ENCODE measurements around the gene SLC5A9.

DNA sequence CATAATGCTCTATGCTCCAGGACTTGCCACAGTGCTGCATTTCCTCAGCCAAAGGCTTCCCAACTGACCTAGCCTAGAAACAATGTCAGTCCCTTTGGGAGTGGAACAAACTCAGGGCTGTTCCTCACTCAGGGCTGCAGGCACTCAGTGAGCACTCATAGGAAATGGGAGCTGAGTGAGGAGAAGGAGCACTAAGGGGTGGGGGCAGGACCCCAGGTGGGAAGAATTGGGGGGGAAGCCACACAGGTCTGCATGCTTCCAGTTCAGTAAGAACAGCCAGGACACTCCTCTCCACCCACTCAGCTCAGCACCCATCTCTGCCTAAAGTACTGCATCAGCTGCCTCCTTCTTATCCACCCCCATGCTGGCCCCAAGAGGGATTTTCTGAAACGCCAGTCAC is 7.3 kb upstream of the SLC5A9 start:
- TF ChIP-seq POLR2A (IDR thresholded peaks at IDR 0.05) = no peak
- TF ChIP-seq, protein P1, sequence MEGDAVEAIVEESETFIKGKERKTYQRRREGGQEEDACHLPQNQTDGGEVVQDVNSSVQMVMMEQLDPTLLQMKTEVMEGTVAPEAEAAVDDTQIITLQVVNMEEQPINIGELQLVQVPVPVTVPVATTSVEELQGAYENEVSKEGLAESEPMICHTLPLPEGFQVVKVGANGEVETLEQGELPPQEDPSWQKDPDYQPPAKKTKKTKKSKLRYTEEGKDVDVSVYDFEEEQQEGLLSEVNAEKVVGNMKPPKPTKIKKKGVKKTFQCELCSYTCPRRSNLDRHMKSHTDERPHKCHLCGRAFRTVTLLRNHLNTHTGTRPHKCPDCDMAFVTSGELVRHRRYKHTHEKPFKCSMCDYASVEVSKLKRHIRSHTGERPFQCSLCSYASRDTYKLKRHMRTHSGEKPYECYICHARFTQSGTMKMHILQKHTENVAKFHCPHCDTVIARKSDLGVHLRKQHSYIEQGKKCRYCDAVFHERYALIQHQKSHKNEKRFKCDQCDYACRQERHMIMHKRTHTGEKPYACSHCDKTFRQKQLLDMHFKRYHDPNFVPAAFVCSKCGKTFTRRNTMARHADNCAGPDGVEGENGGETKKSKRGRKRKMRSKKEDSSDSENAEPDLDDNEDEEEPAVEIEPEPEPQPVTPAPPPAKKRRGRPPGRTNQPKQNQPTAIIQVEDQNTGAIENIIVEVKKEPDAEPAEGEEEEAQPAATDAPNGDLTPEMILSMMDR (IDR thresholded peaks at IDR 0.05) = no peak

All from testis (tissue), 2 donors.